ENCODE data around the gene LOXHD1.

The LOXHD1 gene

GRCh38 chr18:46429649-46430224, 227.3 kb downstream of the LOXHD1 start:
- no peak for DNase-seq (ENCODE audit: low read depth)
- TF ChIP-seq, protein P1, sequence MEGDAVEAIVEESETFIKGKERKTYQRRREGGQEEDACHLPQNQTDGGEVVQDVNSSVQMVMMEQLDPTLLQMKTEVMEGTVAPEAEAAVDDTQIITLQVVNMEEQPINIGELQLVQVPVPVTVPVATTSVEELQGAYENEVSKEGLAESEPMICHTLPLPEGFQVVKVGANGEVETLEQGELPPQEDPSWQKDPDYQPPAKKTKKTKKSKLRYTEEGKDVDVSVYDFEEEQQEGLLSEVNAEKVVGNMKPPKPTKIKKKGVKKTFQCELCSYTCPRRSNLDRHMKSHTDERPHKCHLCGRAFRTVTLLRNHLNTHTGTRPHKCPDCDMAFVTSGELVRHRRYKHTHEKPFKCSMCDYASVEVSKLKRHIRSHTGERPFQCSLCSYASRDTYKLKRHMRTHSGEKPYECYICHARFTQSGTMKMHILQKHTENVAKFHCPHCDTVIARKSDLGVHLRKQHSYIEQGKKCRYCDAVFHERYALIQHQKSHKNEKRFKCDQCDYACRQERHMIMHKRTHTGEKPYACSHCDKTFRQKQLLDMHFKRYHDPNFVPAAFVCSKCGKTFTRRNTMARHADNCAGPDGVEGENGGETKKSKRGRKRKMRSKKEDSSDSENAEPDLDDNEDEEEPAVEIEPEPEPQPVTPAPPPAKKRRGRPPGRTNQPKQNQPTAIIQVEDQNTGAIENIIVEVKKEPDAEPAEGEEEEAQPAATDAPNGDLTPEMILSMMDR (IDR thresholded peaks at IDR 0.05; ENCODE audit: insufficient read depth, low read depth, low read length, missing control alignments): no peak
- H3K4me3 ChIP-seq (ENCODE audit: low read length): no peak overlapping the region

- TF ChIP-seq, protein P1 (IDR thresholded peaks at IDR 0.05; ENCODE audit: insufficient read depth, low read depth, low read length, missing control alignments): no peak
- no peak for DNase-seq (ENCODE audit: low read depth)
- H3K4me3 ChIP-seq (ENCODE audit: low read length): no peak overlapping the region
These were observed 227.9 kb downstream of the LOXHD1 start for GRCh38 chr18:46429130-46429529.

- no peak for DNase-seq (ENCODE audit: low read depth)
- TF ChIP-seq, protein P1 (IDR thresholded peaks at IDR 0.05; ENCODE audit: insufficient read depth, low read depth, low read length, missing control alignments): no peak
- H3K4me3 ChIP-seq (ENCODE audit: low read length): no peak overlapping the region
These were observed 228.7 kb downstream of the LOXHD1 start for GRCh38 chr18:46428368-46428767.

GRCh38 chr18:46427216-46427995, 229.6 kb downstream of the LOXHD1 start:
- no peak for DNase-seq (ENCODE audit: low read depth)
- TF ChIP-seq, protein P1 (IDR thresholded peaks at IDR 0.05; ENCODE audit: insufficient read depth, low read depth, low read length, missing control alignments): no peak
- H3K4me3 ChIP-seq (ENCODE audit: low read length): no peak overlapping the region

All from epithelial cell of esophagus (primary cell).